HG03558 (cell line): ENCODE data around the gene KCNMB4.

Source experiments
- ATAC-seq: cut with Tn5 transposase; IDR thresholded peaks from one replicate; pipeline ENCODE4 v1.9.1; 2021; ENCODE audit warnings: moderate number of reproducible peaks; ENCODE audit not compliant: unreplicated experiment; ENCODE audit errors: extremely low read depth

Gene KCNMB4

DNA sequence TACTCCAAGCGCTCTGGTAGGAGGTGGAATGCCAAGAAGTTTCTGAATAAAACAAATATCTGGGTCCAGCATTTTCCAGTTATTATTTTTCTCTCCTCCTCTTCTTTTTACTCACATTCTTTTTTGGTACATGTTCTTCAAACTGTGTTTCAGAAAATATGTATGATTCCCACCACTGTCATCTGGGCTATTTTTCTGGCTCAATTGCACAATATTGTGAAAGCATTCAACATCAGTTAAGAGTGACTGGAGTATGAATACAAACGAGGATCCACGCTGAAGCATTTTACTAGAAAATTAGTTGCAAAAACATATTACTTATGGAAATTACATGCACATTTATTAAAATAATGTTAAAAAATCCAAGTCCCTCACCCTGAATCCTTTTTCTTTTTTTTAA lies 61.5 kb downstream of the KCNMB4 start:
- no peak for ATAC-seq

DNA sequence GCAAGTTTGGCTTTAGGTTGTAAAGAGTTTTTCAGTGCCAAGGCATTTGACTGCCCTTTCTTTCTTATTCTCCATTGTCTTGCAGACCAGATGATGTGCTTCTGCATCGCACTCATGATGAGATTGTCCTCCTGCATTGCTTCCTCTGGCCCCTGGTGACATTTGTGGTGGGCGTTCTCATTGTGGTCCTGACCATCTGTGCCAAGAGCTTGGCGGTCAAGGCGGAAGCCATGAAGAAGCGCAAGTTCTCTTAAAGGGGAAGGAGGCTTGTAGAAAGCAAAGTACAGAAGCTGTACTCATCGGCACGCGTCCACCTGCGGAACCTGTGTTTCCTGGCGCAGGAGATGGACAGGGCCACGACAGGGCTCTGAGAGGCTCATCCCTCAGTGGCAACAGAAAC lies 64.3 kb downstream of the KCNMB4 start:
- no peak for ATAC-seq

DNA sequence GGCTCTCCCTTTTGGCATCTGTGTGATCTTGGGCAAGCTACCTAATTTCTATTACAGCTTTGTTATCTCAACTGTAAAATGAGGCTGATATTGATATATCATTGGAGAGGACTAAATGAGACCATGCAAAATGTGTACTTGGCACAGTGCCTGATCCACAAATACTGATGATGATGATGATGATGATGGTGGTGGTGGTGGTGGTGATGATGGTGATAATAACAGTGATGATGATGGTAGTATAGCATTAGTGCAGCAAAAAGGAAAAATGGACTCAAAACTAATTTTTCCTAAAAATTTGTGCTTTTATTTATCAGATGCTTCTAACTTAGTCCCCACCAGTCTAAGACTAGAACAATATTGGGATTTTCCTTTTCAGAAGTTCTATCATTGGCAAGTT lies 70.7 kb downstream of the KCNMB4 start:
- no peak for ATAC-seq

DNA sequence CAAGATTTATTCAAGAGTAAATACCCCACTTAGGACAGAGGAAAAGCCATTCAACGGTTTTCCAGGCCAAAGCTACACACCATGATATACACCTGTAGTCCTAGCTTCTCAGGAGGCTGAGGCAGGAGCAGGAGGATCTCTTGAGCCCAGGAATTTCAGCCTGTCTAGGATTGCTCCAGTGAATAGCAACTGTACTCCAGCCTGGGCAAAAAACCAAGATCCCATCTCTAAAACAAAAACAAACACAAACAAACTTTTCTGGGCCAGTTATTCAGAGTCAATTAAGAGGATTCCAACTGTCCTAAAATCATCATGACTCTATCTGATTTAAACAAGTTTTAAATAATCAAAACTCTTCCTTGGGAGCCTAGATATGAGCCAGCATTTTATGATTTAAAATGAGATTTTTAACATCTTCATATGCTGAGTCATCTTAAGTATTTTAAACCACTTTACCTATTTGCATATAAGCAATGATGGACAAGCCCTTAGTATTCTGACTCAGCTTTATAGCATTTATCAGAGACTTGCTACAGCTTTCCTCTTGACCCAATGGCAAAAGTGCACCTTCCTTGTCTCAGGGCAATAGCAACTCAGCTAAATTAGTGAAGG lies 77.1 kb downstream of the KCNMB4 start:
- no peak for ATAC-seq

DNA sequence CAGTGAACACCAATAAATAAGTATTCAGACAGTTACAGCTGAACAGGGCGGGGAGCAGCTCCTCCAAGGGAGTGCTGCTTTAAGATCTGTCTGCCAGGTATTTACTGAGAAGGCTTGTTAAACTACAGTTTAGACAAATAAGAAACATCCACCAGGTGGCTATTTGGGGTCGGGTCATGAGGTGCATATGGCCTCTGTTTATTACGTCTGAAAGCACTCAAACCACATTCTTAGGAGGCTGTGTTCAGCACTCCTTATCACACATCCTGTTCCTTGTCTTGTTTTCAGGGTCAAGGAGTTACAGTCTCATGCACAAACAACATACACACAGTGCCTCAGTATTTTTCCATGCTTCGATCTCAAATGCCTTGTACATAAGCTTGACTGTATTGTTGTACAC lies 78.8 kb downstream of the KCNMB4 start:
- ATAC-seq, result no peak

DNA sequence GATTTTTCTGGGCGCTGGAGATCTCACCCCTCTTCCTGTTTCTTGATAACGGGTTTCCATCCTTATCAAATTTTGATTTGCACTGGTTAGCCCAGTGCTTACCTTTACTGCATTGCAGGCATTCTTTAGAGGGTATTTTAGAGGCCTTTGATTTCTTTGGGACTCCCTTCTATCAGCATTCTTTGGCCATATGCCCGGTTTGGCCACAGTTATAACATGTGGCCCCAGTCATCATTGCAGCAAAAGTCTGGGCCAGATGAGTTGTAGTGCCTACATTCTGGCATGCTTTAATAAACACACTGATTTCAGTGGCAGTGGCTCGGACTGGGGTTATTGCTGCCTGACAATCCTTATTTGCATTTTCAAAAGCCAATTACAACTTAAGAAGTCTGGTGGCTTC lies 82.3 kb downstream of the KCNMB4 start:
- ATAC-seq, result no peak

DNA sequence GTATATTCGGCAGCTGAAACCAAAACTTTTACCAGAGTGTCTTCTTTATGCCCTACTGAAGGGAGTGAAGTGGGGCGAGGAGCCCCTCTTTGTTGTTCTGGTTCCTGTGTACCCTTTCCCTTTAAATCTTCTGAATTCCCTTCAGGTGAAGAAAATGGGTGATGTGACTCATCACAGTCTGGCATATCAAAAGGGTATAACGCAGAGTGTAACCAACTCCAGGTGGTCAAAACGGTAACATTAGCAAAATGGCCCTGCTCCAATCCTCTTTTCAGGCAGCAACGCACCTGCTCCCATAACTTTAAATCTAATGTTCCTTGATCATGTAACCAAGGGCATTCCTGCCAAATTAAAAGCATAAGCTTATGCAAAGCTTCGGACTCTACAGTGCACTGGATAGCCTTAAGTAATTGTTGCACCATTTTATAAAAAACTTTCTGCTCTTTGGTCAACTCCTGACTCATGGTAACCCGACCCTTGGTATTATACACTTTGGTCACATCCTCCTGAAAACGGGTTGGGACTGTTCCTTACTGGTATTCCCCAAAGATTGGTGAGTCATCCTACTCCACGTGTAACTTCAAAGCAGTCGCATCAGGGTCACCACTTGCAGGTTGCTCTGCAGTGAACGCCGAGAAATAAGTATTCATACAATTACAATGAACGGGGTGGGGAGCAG lies 83.1 kb downstream of the KCNMB4 start:
- ATAC-seq, result no peak

DNA sequence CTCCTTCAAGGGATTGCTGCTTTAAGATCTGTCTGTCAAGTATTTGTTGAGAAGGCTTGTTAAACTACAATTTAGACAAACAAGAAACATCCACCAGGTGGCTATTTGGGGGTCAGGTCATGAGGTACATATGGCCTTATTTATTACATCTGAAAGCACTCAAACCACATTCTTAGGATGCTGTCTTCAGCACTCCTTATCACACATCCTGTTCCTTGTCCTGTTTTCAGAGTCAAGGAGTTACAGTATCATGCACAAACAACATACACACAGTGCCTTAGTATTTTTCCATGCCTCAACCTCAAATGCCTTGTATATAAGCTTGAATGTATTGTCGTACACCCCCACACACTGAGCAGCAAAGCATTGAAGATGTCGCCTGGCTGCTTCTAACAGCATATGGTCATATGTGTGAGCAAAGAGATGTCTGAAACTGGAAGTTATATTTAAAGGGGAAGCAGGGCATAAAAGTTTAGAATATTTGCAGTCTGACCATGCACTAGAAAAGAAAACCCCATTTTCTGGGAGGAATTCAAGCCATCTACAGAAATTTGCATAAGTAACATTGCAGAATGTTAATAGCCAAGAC lies 83.8 kb downstream of the KCNMB4 start:
- no peak for ATAC-seq

DNA sequence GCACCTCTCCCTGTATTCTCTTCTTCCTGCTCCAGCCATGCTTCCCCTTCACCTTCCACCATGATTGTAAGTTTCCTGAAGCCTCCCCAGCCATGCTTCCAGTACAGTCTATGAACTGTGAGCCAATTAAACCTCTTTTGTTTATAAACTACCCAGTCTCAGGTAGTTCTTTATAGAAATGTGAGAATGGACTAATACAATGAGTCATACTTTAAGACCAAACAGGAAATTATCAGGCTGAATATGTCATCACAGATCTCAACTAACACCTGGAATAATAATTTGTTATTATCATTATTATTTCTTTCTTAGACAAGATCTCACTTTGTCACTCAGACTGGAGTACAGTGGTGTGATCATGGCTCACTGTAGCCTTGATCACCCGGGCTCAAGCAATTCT lies 85.4 kb downstream of the KCNMB4 start:
- ATAC-seq, result no peak

DNA sequence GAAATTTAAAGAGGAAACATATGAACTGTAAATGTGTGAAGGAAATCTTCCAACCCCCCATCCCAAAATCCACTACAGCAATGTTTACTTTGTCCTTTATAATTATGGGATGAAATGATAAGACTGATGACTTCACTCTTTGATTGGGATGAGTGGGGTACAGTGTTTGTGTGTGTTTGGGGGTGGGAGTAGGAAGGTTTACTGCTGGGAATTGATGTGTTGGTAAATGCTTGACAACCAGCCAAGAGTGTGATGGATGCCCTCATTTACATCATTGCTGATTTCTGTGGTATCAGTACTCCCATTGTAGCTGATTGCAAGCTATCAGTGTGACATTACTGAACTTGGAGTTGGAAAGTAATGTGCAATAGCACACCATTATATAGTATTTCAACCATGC lies 90.9 kb downstream of the KCNMB4 start:
- ATAC-seq, result no peak

DNA sequence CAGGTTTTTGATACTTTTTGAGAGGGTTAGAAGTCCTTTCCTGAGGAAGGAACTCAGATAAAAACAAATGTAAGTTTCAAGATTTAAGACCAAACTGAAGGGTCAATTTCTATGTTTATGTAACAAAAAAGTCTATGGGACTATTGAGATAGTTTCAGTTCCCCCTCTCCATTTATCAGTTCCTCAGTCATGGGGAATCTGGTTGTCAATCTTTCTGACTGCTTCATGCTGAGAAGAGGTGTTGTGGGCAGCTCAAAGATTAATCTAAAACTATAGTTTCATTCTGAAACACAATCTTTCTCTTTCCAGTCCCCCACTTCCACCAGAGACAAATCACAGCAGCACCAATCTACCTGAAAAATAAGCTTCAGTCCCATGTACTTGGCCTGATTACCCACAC lies 93.7 kb downstream of the KCNMB4 start:
- ATAC-seq, result no peak

DNA sequence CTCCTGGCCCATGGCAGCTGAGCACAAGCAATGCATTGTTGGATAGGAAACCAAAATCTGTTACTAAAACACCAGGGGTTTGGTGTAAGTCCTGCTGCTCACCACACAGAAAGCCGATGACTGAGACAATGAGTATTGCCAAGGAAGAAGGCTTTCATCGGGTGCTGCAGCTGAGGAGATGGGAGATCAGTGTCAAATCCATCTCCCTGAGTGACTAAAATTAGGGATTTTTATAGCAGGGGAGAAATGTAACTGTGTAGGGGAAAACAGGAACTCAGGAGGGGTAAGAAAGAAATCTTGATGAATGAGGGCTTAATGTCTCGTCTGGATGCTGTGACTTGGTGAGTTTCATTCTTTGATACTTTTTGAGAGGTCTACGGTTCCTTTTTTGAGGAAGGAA lies 97.9 kb downstream of the KCNMB4 start:
- no peak for ATAC-seq

DNA sequence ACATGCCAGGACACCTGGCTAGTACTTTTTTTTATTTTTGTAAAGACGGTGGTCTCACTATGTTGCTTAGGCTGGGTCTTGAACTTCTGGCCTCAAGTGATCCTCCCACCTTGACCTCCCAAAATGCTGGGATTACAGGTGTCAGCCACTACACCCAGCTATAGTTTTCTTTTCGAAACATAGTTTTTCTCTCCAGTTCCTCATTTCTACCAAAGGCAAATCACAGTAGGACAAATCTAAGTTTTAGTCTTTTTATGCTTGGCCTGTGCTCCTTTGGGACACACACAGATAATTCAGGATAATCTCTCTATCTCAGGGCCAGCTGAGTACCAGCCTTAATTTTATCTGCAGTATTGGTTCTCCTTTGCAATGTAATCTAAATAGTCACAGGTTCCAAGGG lies 100.7 kb downstream of the KCNMB4 start:
- no peak for ATAC-seq

DNA sequence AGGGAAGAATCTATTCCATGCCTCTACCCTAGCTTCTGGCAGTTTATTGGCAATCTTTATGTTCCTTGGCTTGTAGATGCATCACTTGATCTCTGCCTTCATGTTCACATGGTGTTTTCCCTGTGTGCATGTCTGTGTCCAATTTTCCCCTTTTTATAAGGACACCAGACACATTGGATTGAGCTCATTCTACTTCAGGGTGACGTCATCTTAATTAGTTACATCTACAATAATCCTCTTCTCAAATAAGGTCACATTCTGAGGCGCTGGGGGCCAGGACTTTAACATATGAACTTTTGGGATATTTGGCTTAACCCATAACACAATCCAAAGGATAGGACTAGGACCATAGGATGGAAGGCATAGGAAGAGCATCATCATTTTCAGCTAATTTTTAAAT lies 101.4 kb downstream of the KCNMB4 start:
- ATAC-seq, result no peak

DNA sequence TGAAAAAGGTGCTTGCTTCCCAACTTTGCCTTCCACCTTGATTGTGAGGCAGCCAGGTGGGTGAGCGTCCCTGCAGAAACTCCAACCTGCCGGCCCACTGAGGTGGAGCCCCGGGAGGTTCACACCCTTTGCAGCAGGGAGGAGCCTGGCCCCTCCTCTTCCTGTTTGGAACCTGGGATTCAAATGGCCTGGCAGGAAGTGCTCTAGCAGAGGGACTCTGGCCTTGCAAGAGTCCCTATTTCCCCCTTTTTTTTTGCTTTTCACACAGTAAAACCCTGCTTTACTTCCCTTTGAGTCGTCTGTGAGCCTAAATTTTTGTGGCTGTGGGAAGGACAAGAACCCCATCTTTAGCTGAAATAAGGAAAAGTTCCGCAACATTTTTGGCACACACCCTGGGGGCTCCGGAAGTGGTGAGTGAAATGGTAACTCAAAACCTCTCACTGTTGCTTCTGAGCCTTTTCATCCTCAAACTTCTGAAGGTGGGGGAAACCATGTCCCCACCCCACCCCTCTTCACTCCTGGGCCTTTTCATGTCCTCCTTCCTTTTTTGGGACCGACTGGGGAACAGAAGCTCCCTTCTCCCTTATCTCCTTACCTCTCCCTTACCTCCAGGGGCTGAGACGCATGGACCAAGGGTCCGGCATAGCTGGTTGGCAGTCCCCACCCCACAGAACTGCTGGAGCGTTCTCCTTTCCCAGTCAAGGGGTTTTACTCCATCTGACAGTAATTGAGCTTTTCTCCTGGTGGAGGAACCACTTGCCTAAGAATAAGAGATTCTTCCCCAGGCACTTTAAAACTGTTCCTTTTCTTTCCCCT lies 102.0 kb downstream of the KCNMB4 start:
- ATAC-seq, result no peak

DNA sequence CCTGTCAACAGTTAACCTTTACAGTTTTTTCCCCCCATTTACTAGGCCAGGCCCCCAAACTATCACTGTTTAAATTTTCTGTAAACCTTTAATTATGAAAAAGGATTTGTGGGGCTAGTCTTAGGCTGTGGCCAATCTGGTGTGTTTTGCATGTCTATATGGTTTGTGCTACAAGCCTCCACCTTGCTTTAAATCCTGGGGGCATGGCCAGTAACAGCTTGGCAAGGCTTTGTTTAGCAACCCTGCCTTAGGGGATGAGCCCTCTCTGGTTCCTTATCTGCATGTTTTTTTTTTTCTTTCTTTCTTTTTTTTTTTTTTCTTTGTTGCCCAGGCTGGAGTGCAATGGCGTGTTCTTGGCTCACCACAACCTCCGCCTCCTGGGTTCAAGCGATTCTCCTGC lies 102.7 kb downstream of the KCNMB4 start:
- no peak for ATAC-seq

DNA sequence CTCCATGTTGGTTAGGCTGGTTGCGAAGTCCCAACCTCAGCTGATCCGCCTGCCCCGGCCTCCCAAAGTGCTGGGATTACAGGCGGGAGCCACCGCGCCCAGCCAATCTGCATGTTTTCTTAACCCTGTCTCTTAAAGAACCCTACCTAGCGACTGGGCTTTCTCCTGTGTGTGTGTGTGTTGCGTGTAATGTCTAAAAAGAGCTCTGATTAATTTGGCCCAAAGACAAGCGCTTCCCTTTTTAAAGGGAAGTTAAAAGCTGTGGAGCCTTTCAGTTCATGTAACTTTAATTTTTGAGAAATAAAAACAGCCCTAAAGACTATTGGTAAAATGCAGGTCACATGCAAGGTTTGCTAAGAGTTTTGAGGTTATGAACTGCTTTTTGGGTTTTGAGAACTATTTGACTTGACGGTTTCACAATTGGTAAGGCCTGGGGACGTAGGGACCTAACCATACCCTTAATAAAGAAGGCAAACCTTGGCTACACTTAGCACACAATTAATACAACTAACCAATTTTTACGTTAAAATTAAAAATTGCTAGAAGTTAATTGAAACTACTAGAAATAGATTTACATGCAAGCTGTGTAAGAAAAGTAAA lies 103.2 kb downstream of the KCNMB4 start:
- no peak for ATAC-seq

DNA sequence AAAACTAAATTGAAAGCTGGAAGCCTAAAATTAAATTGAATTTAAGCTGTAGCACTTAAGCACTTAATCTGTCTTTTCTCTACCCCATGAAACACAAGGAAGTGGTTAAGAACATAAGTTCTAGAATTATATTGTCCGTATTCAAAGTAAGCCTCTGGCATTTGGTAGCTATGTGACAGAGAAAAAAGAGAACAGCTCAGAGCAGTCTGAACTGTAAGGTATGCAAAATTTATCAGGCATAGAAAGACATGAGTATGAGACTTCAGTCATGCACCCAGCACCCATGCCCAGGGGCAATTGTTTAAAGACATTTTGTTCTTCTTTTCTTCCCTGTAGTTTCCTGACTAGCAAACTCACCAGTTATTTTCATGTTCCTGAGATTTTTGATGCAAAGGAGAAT lies 116.7 kb downstream of the KCNMB4 start:
- no peak for ATAC-seq
